Effector memory CD4-positive, alpha-beta T cell (primary cell): ENCODE results near the gene KLHL29.

Experiments used
- DNase-seq, 3 donors: peaks; one replicate each; pipeline ENCODE4 v3.0.0-alpha.2; 2020
- H3K27ac ChIP-seq: 2 replicates; pipeline ENCODE4 v1.7.0; 2013; ENCODE audit warnings: mild to moderate bottlenecking, low read length, moderate library complexity; ENCODE audit not compliant: insufficient read depth, poor library complexity, severe bottlenecking
- H3K27me3 ChIP-seq: replicated peaks from 2 replicates; pipeline ENCODE4 v1.7.0; 2013; ENCODE audit warnings: mild to moderate bottlenecking, low read length; ENCODE audit not compliant: insufficient read depth, control insufficient read depth, poor library complexity, severe bottlenecking
- H3K36me3 ChIP-seq: 2 replicates; pipeline ENCODE4 v1.7.0; 2013; ENCODE audit warnings: mild to moderate bottlenecking, low read length, moderate library complexity; ENCODE audit not compliant: control insufficient read depth, insufficient read depth
- H3K4me1 ChIP-seq: 2 replicates; pipeline ENCODE4 v1.7.0; 2013; ENCODE audit warnings: low read length, mild to moderate bottlenecking; ENCODE audit not compliant: control insufficient read depth, insufficient read depth, poor library complexity, severe bottlenecking
- H3K4me3 ChIP-seq: 2 replicates; pipeline ENCODE4 v1.7.0; 2013; ENCODE audit warnings: low read length, low read depth, mild to moderate bottlenecking; ENCODE audit not compliant: insufficient read depth, poor library complexity, severe bottlenecking
- H3K9me3 ChIP-seq: 2 replicates; pipeline ENCODE4 v1.7.0; 2013; ENCODE audit warnings: mild to moderate bottlenecking, low read length, moderate library complexity; ENCODE audit not compliant: control insufficient read depth

KLHL29 gene

DNA sequence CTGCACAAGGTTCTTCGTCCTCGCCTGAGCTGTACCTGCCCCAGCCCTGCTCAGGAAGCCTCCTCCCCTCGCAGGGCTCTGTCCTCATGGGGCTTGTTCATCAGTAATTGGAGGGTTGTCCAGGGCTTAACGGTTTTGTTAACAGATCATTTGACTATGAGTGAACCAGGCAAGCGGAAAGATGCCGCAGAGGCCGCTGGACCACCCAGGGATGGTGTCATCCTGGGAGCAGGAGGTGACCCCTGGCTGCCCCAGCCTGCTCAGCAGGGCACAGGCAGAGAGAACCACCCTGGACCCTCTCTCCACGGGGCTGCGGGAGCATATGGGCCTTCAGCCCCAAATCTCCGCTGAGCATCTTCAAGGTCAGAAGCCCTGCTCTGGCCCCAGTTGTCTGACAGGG is 264.3 kb downstream of the KLHL29 start:
- Histone ChIP-seq H3K4me1 (no peaks in the 10 kb centered on the region), H3K36me3 (no peaks in the 10 kb centered on the region), H3K4me3 (no peak overlapping the region), H3K9me3 (no peaks in the 10 kb centered on the region), H3K27ac (no peak overlapping the region), H3K27me3 (peaks cover 3% of the 10 kb centered on the region)
- no peak for DNase-seq

DNA sequence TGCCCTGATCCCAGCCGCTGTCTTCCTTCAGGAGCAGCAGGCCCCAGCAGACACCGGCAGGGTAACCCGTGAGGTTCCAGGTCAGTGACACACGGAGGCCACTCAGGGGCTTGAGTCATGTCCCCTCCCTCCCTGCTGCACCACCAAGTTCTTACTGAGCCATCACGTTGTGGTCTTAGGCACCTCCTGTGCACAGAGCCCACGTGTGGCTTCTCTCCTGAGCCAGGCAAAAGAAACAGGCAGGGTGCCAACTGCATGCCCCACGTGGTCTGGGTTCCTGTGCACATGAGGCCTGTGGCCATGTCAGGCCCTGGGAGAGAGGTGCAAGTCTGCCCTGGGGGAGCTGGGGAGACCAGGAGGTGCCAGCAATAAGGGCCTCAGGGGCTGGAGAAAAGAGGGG is 264.8 kb downstream of the KLHL29 start:
- Histone ChIP-seq H3K9me3 (no peaks in the 10 kb centered on the region), H3K4me3 (no peak overlapping the region), H3K27me3 (peaks cover 3% of the 10 kb centered on the region), H3K36me3 (no peaks in the 10 kb centered on the region), H3K4me1 (no peaks in the 10 kb centered on the region), H3K27ac (no peak overlapping the region)
- DNase-seq: no peak

DNA sequence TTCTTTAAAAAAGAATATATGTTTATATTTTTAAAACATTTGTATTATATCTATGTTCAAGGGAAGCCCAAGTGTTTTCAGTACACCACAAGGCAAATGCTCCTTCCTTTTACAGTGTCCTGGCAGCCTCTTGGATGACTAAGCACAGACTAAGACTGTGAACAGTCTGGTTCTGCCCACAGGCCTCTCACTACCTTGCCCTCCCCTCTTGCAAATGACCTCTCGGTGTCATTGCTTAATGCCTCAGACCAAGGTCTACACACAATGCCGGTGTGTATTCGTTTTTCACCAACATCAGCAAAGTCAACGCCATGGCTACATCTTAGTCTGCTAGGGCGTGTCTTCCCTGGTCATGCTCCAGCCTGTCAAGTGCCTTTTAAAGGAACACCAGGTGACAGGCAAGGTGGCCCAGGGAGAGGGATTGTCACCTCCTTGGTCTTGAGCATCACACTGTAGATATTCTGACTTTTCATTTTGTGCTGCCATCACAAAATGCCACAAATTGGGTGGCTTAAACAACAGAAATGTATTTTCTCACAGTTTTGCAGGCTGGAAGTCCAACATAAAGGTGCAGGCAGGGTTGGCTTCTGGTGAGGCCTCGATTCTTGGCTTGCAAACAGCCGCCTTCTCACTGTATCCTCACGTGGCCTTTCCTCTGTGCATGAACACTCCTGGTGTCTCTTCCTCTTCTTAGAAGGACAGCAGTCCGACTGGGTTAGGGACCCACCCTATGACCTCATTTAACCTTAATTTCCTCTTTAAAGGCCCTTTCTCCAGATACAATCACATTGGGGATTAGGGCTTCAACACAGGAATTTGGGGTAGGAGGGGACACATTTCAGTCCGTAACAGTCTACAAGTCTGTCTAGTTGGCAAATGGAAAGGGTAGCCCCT is 266.5 kb downstream of the KLHL29 start:
- Histone ChIP-seq H3K4me3 (no peak overlapping the region), H3K4me1 (no peaks in the 10 kb centered on the region), H3K27me3 (peaks cover 3% of the 10 kb centered on the region), H3K9me3 (no peaks in the 10 kb centered on the region), H3K36me3 (no peaks in the 10 kb centered on the region), H3K27ac (no peak overlapping the region)
- no peak for DNase-seq

GRCh38 chr2:23653326-23653725 is 268.3 kb downstream of the KLHL29 start:
- Histone ChIP-seq H3K27ac (no peak overlapping the region), H3K27me3 (peaks cover 3% of the 10 kb centered on the region), H3K4me3 (no peak overlapping the region), H3K9me3 (no peaks in the 10 kb centered on the region), H3K36me3 (no peaks in the 10 kb centered on the region), H3K4me1 (no peaks in the 10 kb centered on the region)
- no peak for DNase-seq

DNA sequence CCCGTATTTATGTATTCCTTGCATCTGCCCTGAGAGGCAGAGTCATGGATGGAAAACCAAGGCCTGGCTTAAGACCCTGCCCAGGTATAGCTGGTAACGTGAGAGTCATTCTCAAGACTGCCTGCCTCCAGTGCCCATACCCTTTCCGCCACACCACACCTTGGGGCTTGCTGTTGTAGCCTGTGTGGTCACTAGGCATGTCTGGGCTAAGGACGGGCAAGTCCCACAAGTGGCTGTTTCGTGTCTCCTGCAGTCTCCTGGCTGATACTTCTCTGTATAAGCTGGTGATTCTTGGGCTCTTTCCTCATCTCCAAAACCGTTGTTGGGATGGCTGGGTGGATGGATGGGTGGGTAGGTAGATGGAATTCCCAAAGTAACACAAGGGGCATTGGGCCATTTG is 269.8 kb downstream of the KLHL29 start:
- H3K36me3 ChIP-seq: no peaks in the 10 kb centered on the region
- no peak for DNase-seq
- no peak overlapping the region for H3K27ac ChIP-seq
- no peaks in the 10 kb centered on the region for H3K9me3 ChIP-seq
- H3K4me1 ChIP-seq: no peaks in the 10 kb centered on the region
- H3K27me3 ChIP-seq: no peaks in the 10 kb centered on the region
- no peak overlapping the region for H3K4me3 ChIP-seq

- H3K36me3 ChIP-seq: no peaks in the 10 kb centered on the region
- no peak for DNase-seq
Measured at GRCh38 chr2:23655934-23656596, 271.1 kb downstream of the KLHL29 start.

DNA sequence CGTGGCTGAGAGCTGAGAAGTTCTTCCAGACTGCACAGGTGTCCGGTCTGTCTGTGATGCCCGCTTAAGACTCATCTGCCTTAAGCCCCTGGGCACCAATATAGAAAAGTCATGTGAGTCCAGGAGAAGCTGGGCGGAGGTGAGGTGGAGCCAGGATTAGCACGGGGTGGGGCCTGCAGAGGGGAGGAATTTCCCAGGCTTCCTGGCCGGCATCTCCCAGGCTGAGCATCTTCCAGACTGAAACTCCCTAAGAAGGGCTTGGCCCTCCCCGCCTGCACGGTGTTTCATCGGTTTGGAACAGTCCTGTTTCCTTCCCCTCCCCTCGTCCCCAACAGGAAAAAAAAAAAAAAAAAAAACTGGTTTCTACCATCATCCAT is 271.6 kb downstream of the KLHL29 start:
- Histone ChIP-seq H3K36me3 (no peaks in the 10 kb centered on the region), H3K9me3 (no peaks in the 10 kb centered on the region), H3K27me3 (no peaks in the 10 kb centered on the region), H3K4me3 (no peak overlapping the region), H3K4me1 (no peaks in the 10 kb centered on the region), H3K27ac (no peak overlapping the region)
- no peak for DNase-seq

More at GRCh38 chr2:23655934-23656596, 271.1 kb downstream of the KLHL29 start:
- Histone ChIP-seq H3K4me3 (no peak overlapping the region), H3K9me3 (no peaks in the 10 kb centered on the region), H3K27ac (no peak overlapping the region), H3K4me1 (no peaks in the 10 kb centered on the region), H3K27me3 (no peaks in the 10 kb centered on the region)

DNA sequence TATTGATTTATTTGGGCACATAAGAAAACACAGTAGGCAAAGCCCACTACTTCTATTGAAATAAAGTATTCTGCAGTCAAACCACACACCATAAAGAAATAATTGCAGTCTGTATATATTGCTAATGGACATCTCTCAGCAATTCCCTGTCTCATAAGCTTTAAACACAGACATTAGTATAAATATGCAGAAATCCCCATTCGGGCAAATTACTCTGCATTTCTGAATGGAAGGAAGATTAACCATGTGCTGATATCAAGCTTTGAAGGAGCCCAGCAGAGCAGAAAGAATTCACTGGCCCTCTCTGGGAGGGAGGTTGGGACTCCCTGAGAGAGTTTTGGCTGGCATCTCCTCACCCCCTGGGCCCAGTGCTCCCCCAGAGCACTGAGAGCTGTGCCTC is 272.4 kb downstream of the KLHL29 start:
- Histone ChIP-seq H3K36me3 (no peaks in the 10 kb centered on the region), H3K9me3 (no peaks in the 10 kb centered on the region), H3K4me1 (no peaks in the 10 kb centered on the region), H3K27ac (no peak overlapping the region), H3K27me3 (no peaks in the 10 kb centered on the region), H3K4me3 (no peak overlapping the region)
- DNase-seq: no peak

- DNase-seq: no peak
- H3K4me3 ChIP-seq: no peak overlapping the region
- no peaks in the 10 kb centered on the region for H3K27me3 ChIP-seq
Measured at GRCh38 chr2:23657934-23658333, 273.0 kb downstream of the KLHL29 start.

GRCh38 chr2:23658466-23658942 is 273.5 kb downstream of the KLHL29 start:
- no peak overlapping the region for H3K27ac ChIP-seq
- DNase-seq: no peak

More at GRCh38 chr2:23657934-23658333, 273.0 kb downstream of the KLHL29 start:
- no peaks in the 10 kb centered on the region for H3K9me3 ChIP-seq
- no peaks in the 10 kb centered on the region for H3K4me1 ChIP-seq
- no peaks in the 10 kb centered on the region for H3K36me3 ChIP-seq
- no peak overlapping the region for H3K27ac ChIP-seq

More at GRCh38 chr2:23658466-23658942, 273.5 kb downstream of the KLHL29 start:
- no peaks in the 10 kb centered on the region for H3K27me3 ChIP-seq
- no peak overlapping the region for H3K4me3 ChIP-seq
- no peaks in the 10 kb centered on the region for H3K9me3 ChIP-seq
- H3K4me1 ChIP-seq: no peaks in the 10 kb centered on the region
- no peaks in the 10 kb centered on the region for H3K36me3 ChIP-seq
